BE2C (cell line): ENCODE measurements around the gene CCDC117.

Experiments
- DNase-seq: peaks from one replicate; pipeline ENCODE4 v3.0.0-alpha.2; 2020
- H3K27me3 ChIP-seq: fragments of 250-450 bp; sonication (Bioruptor Pico); 2 replicates; pipeline ENCODE4 v1.5.1; 2020; ENCODE audit warnings: mild to moderate bottlenecking
- H3K36me3 ChIP-seq: fragments of 250-450 bp; sonication (Bioruptor Pico); 2 replicates; pipeline ENCODE4 v1.5.1; 2020; ENCODE audit warnings: mild to moderate bottlenecking
- H3K4me1 ChIP-seq: fragments of 250-450 bp; sonication (Bioruptor Pico); 2 replicates; pipeline ENCODE4 v1.5.1; 2020
- H3K4me3 ChIP-seq: 2 replicates; pipeline ENCODE4 v1.5.1; 2011; ENCODE audit warnings: low read depth, low read length
- H3K9me3 ChIP-seq: fragments of 250-450 bp; sonication (Bioruptor Pico); 2 replicates; pipeline ENCODE4 v1.5.1; 2020
- CTCF ChIP-seq: IDR thresholded peaks from 2 replicates; pipeline ENCODE4 v1.5.1; 2012; ENCODE audit warnings: mild to moderate bottlenecking, low read depth, low read length

Gene CCDC117

GRCh38 chr22:28826921-28827320, 54.4 kb downstream of the CCDC117 start:
- H3K36me3 ChIP-seq = no peaks in the 10 kb centered on the region
- H3K4me3 ChIP-seq = no peak overlapping the region
- peaks cover 6% of the 10 kb centered on the region; the same call in 1 of the 2 replicates for H3K4me1 ChIP-seq
- no peak for DNase-seq
- H3K9me3 ChIP-seq = no peaks in the 10 kb centered on the region
- TF ChIP-seq CTCF = no peak
- no peaks in the 10 kb centered on the region for H3K27me3 ChIP-seq

GRCh38 chr22:28829358-28830181, 57.1 kb downstream of the CCDC117 start:
- TF ChIP-seq CTCF = peak; percentile 99
- no peaks in the 10 kb centered on the region for H3K9me3 ChIP-seq
- peak; percentile 75 for DNase-seq
- no peaks in the 10 kb centered on the region for H3K4me1 ChIP-seq
- H3K36me3 ChIP-seq = no peaks in the 10 kb centered on the region
- H3K27me3 ChIP-seq = no peaks in the 10 kb centered on the region
- no peak overlapping the region for H3K4me3 ChIP-seq

GRCh38 chr22:28830441-28830840, 57.9 kb downstream of the CCDC117 start:
- no peak overlapping the region for H3K4me3 ChIP-seq
- H3K4me1 ChIP-seq = no peaks in the 10 kb centered on the region
- H3K36me3 ChIP-seq = no peaks in the 10 kb centered on the region
- H3K9me3 ChIP-seq = no peaks in the 10 kb centered on the region
- TF ChIP-seq CTCF = no peak
- DNase-seq = no peak
- H3K27me3 ChIP-seq = no peaks in the 10 kb centered on the region

- Histone ChIP-seq H3K4me3 (no peak overlapping the region), H3K4me1 (no peaks in the 10 kb centered on the region), H3K9me3 (no peaks in the 10 kb centered on the region), H3K27me3 (no peaks in the 10 kb centered on the region), H3K36me3 (no peaks in the 10 kb centered on the region)
- DNase-seq = no peak
- TF ChIP-seq CTCF = no peak
Measured at GRCh38 chr22:28831140-28832072, 58.9 kb downstream of the CCDC117 start.

- no peak overlapping the region for H3K4me3 ChIP-seq
- no peaks in the 10 kb centered on the region for H3K9me3 ChIP-seq
- no peak for TF ChIP-seq CTCF
- no peaks in the 10 kb centered on the region for H3K36me3 ChIP-seq
- H3K27me3 ChIP-seq = no peaks in the 10 kb centered on the region
- DNase-seq = no peak
- H3K4me1 ChIP-seq = no peaks in the 10 kb centered on the region
Measured at GRCh38 chr22:28832731-28833130, 60.2 kb downstream of the CCDC117 start.
